Measurements from ENCODE around the gene CACHD1. TPM values are rescaled to one million over a fixed set of nuclear protein-coding genes. Genes with fewer than 3 reads are reported as not detected.
A peak's percentile ranks its signal among the peaks of the same experiment; 100 is the strongest.

CACHD1 gene
- total RNA-seq, 2 donors from 2014 or later: 5.3 to 6.7 TPM

DNA sequence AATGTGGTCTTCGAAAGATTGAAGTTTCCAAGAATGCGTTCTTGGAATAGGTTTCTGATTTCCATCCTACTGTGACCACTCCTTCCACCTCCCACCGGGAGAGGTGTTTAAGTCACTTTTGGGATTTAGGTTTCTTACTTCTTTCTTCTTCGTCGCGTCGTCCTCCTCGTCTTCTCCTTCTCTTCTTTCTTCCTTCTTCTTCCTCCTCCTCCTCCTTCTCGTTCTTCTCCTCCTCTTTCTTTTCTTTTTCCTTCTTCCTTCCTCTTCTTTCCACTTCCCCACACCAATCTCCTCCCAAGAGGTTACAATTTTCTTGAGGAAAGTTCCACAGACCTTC lies 2.1 kb downstream of the CACHD1 start:
- no peak for DNase-seq (ENCODE audit: low spot score)
- H3K4me1 ChIP-seq (ENCODE audit: control insufficient read depth in 1 of 2, low read depth in 2 of 2): peaks cover 8 to 34% of the 10 kb centered on the region in 2 donors
- H3K4me3 ChIP-seq: peak overlapping the region; percentile 89
- no peaks in the 10 kb centered on the region for H3K9me3 ChIP-seq
- no peak for ATAC-seq (ENCODE audit: insufficient number of reproducible peaks, low FRiP score, low read depth)
- H3K27ac ChIP-seq: no peak overlapping the region
- TF ChIP-seq, protein P1, sequence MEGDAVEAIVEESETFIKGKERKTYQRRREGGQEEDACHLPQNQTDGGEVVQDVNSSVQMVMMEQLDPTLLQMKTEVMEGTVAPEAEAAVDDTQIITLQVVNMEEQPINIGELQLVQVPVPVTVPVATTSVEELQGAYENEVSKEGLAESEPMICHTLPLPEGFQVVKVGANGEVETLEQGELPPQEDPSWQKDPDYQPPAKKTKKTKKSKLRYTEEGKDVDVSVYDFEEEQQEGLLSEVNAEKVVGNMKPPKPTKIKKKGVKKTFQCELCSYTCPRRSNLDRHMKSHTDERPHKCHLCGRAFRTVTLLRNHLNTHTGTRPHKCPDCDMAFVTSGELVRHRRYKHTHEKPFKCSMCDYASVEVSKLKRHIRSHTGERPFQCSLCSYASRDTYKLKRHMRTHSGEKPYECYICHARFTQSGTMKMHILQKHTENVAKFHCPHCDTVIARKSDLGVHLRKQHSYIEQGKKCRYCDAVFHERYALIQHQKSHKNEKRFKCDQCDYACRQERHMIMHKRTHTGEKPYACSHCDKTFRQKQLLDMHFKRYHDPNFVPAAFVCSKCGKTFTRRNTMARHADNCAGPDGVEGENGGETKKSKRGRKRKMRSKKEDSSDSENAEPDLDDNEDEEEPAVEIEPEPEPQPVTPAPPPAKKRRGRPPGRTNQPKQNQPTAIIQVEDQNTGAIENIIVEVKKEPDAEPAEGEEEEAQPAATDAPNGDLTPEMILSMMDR (IDR thresholded peaks at IDR 0.05): no peak
- H3K27me3 ChIP-seq (replicated peaks; ENCODE audit: insufficient read depth): no peaks in the 10 kb centered on the region
- no peaks in the 10 kb centered on the region for H3K36me3 ChIP-seq

DNA sequence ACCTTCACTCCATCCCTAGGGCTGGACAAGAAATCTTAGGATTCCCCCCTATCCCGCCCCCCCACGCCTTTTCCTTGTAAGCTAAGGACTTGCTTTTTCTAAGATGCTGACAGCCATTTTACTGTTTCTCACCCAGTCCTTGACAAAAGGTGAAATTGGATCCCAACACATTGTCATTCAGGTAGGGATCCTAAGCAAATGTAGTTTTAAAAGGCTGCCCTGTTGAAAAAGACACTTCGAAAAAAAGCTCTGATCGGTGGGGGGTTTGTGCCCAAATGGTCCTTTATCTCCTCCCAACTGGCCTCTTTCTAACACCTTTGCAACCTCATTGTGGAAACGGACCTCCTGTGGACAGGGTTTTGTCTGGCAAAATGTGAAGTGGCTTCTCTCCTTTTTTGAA lies 2.9 kb downstream of the CACHD1 start:
- no peaks in the 10 kb centered on the region for H3K27me3 ChIP-seq (replicated peaks; ENCODE audit: insufficient read depth)
- ATAC-seq (ENCODE audit: insufficient number of reproducible peaks, low FRiP score, low read depth): no peak
- TF ChIP-seq, protein P1 (IDR thresholded peaks at IDR 0.05): no peak
- peaks cover 11 to 36% of the 10 kb centered on the region in 2 donors for H3K4me1 ChIP-seq (ENCODE audit: control insufficient read depth in 1 of 2, low read depth in 2 of 2)
- H3K36me3 ChIP-seq: no peaks in the 10 kb centered on the region
- no peak overlapping the region for H3K27ac ChIP-seq
- DNase-seq (ENCODE audit: low spot score): no peak
- H3K4me3 ChIP-seq: no peak overlapping the region
- no peaks in the 10 kb centered on the region for H3K9me3 ChIP-seq

DNA sequence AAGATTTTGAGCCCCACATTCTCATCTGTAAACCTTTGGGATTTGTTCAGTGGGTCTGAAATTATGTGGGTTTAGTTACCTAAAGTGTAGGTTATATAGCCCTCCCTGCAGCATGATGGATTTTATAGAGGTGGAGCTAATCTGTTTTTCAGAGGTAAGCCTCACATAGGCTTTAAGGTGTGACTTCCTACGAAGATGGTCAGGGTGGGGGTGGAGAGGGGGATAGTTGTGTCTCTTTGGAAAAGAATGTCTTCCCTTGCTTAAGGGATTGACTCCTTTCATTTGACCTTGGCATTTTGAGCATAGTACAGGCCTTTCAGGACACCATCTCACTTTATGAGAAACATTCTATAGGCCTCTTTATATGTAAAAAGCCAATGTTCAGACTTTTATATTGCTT lies 3.4 kb downstream of the CACHD1 start:
- H3K27me3 ChIP-seq (replicated peaks; ENCODE audit: insufficient read depth): no peaks in the 10 kb centered on the region
- H3K36me3 ChIP-seq: no peaks in the 10 kb centered on the region
- no peak overlapping the region for H3K4me3 ChIP-seq
- H3K27ac ChIP-seq: no peak overlapping the region
- DNase-seq (ENCODE audit: low spot score) (no peak), ATAC-seq (ENCODE audit: insufficient number of reproducible peaks, low FRiP score, low read depth) (no peak)
- H3K9me3 ChIP-seq: no peaks in the 10 kb centered on the region
- peaks cover 11 to 40% of the 10 kb centered on the region in 2 donors for H3K4me1 ChIP-seq (ENCODE audit: control insufficient read depth in 1 of 2, low read depth in 2 of 2)
- TF ChIP-seq, protein P1 (IDR thresholded peaks at IDR 0.05): no peak

DNA sequence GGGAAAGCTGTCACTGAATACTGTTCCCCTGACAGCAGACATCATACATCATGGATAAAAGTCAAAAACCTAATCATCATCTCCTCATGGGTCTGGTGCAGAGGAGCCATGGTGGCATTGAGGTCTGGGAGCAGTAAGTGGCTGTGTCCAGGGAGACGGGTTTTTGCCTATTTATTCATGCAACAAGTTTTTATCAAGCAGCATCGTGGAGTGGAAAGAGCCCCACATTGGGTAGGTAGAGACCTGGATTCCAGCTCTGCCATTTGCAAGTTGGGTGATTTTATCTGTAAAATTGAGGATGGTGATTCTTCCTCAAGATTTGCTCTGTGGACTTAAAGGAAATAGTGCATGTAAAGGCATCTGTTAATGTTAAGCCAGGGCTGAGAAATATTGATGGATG lies 4.2 kb downstream of the CACHD1 start:
- Histone ChIP-seq H3K9me3 (no peaks in the 10 kb centered on the region), H3K4me1 (ENCODE audit: control insufficient read depth in 1 of 2, low read depth in 2 of 2) (peaks cover 17 to 46% of the 10 kb centered on the region in 2 donors), H3K36me3 (no peaks in the 10 kb centered on the region), H3K4me3 (no peak overlapping the region), H3K27ac (no peak overlapping the region), H3K27me3 (replicated peaks; ENCODE audit: insufficient read depth) (no peaks in the 10 kb centered on the region)
- ATAC-seq (ENCODE audit: insufficient number of reproducible peaks, low FRiP score, low read depth) (no peak), DNase-seq (ENCODE audit: low spot score) (no peak)
- TF ChIP-seq, protein P1 (IDR thresholded peaks at IDR 0.05): no peak

DNA sequence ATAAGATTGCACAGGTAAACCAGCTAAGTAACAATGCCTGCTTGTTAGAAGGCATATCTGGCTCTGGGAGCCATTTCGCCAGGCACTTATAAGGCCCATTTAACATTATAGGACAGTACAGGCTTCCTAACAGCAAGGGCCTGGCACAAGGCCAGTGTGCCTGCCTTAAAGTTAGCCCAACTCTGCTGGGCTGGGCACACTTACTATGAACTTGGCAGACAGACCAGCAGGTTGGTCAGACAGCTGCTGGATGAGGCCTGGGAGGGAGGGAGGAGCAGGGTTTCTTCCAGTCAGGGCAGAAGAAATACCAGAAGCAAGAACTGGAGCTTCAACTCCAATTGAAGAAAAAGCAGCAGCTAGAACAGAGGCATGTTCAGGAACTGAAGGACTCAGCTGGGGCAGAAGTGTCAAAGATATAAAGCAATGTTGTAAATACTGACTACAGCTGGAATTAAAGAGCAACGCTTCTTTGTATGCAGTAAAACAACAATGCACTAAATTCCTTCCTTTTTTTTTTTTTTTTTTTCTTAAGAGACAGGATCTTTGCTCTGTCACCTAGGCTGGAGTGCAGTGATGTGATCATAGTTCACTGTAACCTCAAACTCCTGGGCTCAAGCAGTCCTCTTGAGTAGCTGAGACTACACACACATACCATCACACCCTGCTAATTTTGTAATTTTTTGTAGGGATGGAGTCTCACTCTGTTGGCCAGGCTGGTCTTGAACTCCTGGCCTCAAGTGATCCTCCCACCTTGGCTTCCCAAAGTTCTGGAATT lies 4.9 kb downstream of the CACHD1 start:
- DNase-seq (ENCODE audit: low spot score) (no peak), ATAC-seq (ENCODE audit: insufficient number of reproducible peaks, low FRiP score, low read depth) (no peak)
- no peaks in the 10 kb centered on the region for H3K36me3 ChIP-seq
- no peaks in the 10 kb centered on the region for H3K27me3 ChIP-seq (replicated peaks; ENCODE audit: insufficient read depth)
- H3K4me3 ChIP-seq: no peak overlapping the region
- TF ChIP-seq, protein P1 (IDR thresholded peaks at IDR 0.05): no peak
- H3K9me3 ChIP-seq: no peaks in the 10 kb centered on the region
- H3K27ac ChIP-seq: no peak overlapping the region
- H3K4me1 ChIP-seq (ENCODE audit: control insufficient read depth in 1 of 2, low read depth in 2 of 2): peaks cover 18 to 46% of the 10 kb centered on the region in 2 donors
